ENCODE measurements around the gene FGB.

FGB gene

GRCh38 chr4:154586296-154587033 is 23.7 kb downstream of the FGB start:
- DNase-seq (ENCODE audit: low read depth), result no peak
- TF ChIP-seq POLR2A (IDR thresholded peaks at IDR 0.05; ENCODE audit: extremely low read depth, insufficient read length), result no peak
- no peak for TF ChIP-seq MYC (IDR thresholded peaks at IDR 0.05; ENCODE audit: low read depth, low read length)
- TF ChIP-seq, protein P1, sequence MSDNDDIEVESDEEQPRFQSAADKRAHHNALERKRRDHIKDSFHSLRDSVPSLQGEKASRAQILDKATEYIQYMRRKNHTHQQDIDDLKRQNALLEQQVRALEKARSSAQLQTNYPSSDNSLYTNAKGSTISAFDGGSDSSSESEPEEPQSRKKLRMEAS (IDR thresholded peaks at IDR 0.05; ENCODE audit: low read depth, low read length), result no peak
- TF ChIP-seq, protein P2, sequence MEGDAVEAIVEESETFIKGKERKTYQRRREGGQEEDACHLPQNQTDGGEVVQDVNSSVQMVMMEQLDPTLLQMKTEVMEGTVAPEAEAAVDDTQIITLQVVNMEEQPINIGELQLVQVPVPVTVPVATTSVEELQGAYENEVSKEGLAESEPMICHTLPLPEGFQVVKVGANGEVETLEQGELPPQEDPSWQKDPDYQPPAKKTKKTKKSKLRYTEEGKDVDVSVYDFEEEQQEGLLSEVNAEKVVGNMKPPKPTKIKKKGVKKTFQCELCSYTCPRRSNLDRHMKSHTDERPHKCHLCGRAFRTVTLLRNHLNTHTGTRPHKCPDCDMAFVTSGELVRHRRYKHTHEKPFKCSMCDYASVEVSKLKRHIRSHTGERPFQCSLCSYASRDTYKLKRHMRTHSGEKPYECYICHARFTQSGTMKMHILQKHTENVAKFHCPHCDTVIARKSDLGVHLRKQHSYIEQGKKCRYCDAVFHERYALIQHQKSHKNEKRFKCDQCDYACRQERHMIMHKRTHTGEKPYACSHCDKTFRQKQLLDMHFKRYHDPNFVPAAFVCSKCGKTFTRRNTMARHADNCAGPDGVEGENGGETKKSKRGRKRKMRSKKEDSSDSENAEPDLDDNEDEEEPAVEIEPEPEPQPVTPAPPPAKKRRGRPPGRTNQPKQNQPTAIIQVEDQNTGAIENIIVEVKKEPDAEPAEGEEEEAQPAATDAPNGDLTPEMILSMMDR (IDR thresholded peaks at IDR 0.05; ENCODE audit: low read depth, low read length), result no peak

DNA sequence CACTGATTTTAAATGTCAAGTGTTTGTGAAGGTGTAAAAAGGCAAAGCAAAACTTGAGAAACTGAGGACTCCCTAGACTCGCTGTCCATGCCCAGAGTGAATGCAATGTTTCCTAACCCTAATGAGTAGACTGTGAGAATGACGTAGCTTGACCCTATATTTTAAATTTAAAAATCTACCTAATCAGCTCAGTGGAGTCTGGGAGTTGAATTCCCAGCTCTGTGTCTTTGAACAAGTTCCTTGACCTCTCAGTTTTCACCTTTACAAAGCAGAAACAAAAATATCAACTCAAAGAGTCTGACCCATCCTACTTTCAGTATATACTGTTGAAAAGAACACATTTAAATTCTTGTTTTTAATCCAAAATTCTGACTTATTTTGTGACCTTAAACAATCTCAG is 25.4 kb downstream of the FGB start:
- TF ChIP-seq MYC (IDR thresholded peaks at IDR 0.05; ENCODE audit: low read depth, low read length) (no peak), POLR2A (IDR thresholded peaks at IDR 0.05; ENCODE audit: extremely low read depth, insufficient read length) (no peak)
- TF ChIP-seq, protein P1 (IDR thresholded peaks at IDR 0.05; ENCODE audit: low read depth, low read length), result no peak
- TF ChIP-seq, protein P2 (IDR thresholded peaks at IDR 0.05; ENCODE audit: low read depth, low read length), result no peak
- H3K4me3 ChIP-seq (ENCODE audit: low read depth, low read length), result no peak overlapping the region
- DNase-seq (ENCODE audit: low read depth), result no peak

More at GRCh38 chr4:154586296-154587033, 23.7 kb downstream of the FGB start:
- no peak overlapping the region for H3K4me3 ChIP-seq (ENCODE audit: low read depth, low read length)

DNA sequence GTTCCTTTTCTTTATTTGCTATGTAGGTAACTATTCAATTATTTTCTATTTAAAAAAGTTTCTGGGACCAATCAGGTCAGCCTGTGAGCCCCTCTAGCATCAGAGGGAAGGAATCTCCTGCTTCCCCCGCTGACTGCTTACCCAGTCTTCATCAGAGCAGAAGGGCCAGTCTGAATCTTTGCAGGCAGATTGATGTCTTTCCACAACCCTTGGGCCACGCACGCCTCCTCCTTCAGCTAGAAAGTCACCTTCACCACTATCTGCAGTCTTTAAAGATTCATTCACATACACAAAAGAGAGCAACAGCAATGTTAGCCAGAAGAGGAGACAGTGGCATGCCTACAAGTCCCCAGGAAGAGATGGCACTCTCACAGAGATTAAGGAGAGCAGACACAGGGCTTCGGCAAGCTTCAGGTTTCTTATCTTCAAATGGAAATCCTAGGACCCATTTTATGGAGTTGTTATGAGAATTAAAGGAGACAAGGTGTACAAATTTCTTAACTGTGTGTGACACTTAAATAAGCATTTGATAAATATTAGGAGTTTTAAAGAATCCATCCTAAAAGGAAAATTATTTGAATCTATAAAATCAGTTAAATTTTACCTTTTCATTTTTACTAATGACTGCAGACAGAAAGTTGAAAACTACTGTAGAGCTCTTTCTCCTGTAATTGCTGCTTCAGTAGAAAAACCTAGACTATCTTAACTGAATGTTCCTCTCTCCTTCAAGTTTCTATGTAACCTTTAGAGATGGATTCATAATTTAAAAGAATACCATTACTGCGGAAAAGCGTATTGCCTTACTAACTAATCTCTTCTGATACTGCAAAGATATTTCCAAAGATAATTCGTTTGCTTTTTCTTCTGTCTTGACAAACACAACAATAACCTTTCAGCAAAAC is 26.7 kb downstream of the FGB start:
- no peak for DNase-seq (ENCODE audit: low read depth)
- H3K4me3 ChIP-seq (ENCODE audit: low read depth, low read length), result no peak overlapping the region
- TF ChIP-seq MYC (IDR thresholded peaks at IDR 0.05; ENCODE audit: low read depth, low read length) (no peak), POLR2A (IDR thresholded peaks at IDR 0.05; ENCODE audit: extremely low read depth, insufficient read length) (no peak)
- TF ChIP-seq, protein P2 (IDR thresholded peaks at IDR 0.05; ENCODE audit: low read depth, low read length), result no peak
- TF ChIP-seq, protein P1 (IDR thresholded peaks at IDR 0.05; ENCODE audit: low read depth, low read length), result no peak

GRCh38 chr4:154590329-154591006 is 27.7 kb downstream of the FGB start, which contains the start of gene FGA:
FGA (minus strand) TSS chr4:154590742; CDS start chr4:154590687, 55 bp downstream.
- TF ChIP-seq, protein P1 (IDR thresholded peaks at IDR 0.05; ENCODE audit: low read depth, low read length), result no peak
- TF ChIP-seq MYC (IDR thresholded peaks at IDR 0.05; ENCODE audit: low read depth, low read length), result no peak
- TF ChIP-seq POLR2A (IDR thresholded peaks at IDR 0.05; ENCODE audit: extremely low read depth, insufficient read length), result no peak
- TF ChIP-seq, protein P2 (IDR thresholded peaks at IDR 0.05; ENCODE audit: low read depth, low read length), result no peak
- no peak within 1 kb of the TSS for H3K4me3 ChIP-seq (ENCODE audit: low read depth, low read length)
- DNase-seq (ENCODE audit: low read depth), result no peak

GRCh38 chr4:154591890-154592289 is 29.1 kb downstream of the FGB start:
- H3K4me3 ChIP-seq (ENCODE audit: low read depth, low read length), result no peak overlapping the region
- TF ChIP-seq POLR2A (IDR thresholded peaks at IDR 0.05; ENCODE audit: extremely low read depth, insufficient read length) (no peak), MYC (IDR thresholded peaks at IDR 0.05; ENCODE audit: low read depth, low read length) (no peak)
- TF ChIP-seq, protein P1 (IDR thresholded peaks at IDR 0.05; ENCODE audit: low read depth, low read length), result no peak
- TF ChIP-seq, protein P2 (IDR thresholded peaks at IDR 0.05; ENCODE audit: low read depth, low read length), result no peak
- DNase-seq (ENCODE audit: low read depth), result no peak
